Stomach (tissue), 9 donors: ENCODE measurements around the gene SUSD6. TPM values are rescaled to one million over a fixed set of nuclear protein-coding genes. Genes with fewer than 3 reads are reported as not detected.
"Not testable (repeated sequence)": the region's sequence is repeated elsewhere in the genome, so short reads cannot be mapped to it uniquely, and the experiment has no call there.

ENCODE experiments used
- DNase-seq, 2 donors: peaks; one replicate each; pipeline versions ENCODE4 v3.0.0 to v3.0.0-alpha.2; 2013 to 2019
- H3K27ac ChIP-seq, 5 donors: fragments of 200-600 bp in 4 of 5; sonication (generic) in 4 of 5; one replicate each; pipeline ENCODE4 v1.5.1; 2013 to 2019; ENCODE audit warnings: mild to moderate bottlenecking in 1 of 5, moderate library complexity in 1 of 5
- H3K27me3 ChIP-seq, 3 donors: fragments of 200-600 bp; sonication (generic); one replicate each; pipeline ENCODE4 v1.5.1; 2017 to 2019; ENCODE audit warnings: mixed run types in 1 of 3
- H3K36me3 ChIP-seq, 4 donors: fragments of 200-600 bp; sonication (generic); 1 replicate in 3 of 4; 2 replicates in 1 of 4; pipeline ENCODE4 v1.5.1; 2016 to 2019
- H3K4me1 ChIP-seq, 4 donors: fragments of 200-600 bp; sonication (generic); one replicate each; pipeline ENCODE4 v1.5.1; 2016 to 2019
- H3K4me3 ChIP-seq, 4 donors: fragments of 200-600 bp; sonication (generic) in 3 of 4; one replicate each; pipeline ENCODE4 v1.5.1; 2016 to 2019; ENCODE audit warnings: mild to moderate bottlenecking in 1 of 4
- H3K9me3 ChIP-seq, 4 donors: fragments of 200-600 bp; sonication (generic); one replicate each; pipeline ENCODE4 v1.5.1; 2016 to 2019
- EP300 ChIP-seq: sonication (generic); formaldehyde crosslinking; IDR thresholded peaks from one replicate; pipeline ENCODE4 v1.6.1; 2017; ENCODE audit warnings: antibody characterized with exemption
- POLR2A ChIP-seq, 4 donors: fragments of 450-650 bp; IDR thresholded peaks; one replicate each; pipeline ENCODE4 v1.6.1; 2016; ENCODE audit warnings: antibody characterized with exemption in 4 of 4, control low read depth in 2 of 4, mild to moderate bottlenecking in 1 of 4, moderate library complexity in 1 of 4
- POLR2AphosphoS5 ChIP-seq, 3 donors: sonication (generic); formaldehyde crosslinking; IDR thresholded peaks; one replicate each; pipeline ENCODE4 v1.6.1; 2016; ENCODE audit warnings: antibody characterized with exemption in 3 of 3
- WGBS, 5 donors: extraction: QIAGEN DNeasy Blood & Tissue Kit in 3 of 5; methylation state at CpG; one replicate each; pipeline versions ENCODE4 v1.1.5 to v1.1.7; 2013 to 2018; 5-methylcytosine and 5-hydroxymethylcytosine counted together
- intact Hi-C: fragments of 100-400 bp; cut with DNase I; formaldehyde crosslinking; loops from one replicate; pipeline ENCODE4 v1.15.1; 2023; ENCODE audit warnings: low total_unique reads
- polyA plus RNA-seq, 3 donors: library from polyadenylated mRNA; stranded (reverse); fragments of 200-250 nt; gene quantifications; one replicate each; pipeline ENCODE4 v1.2.3, GENCODE V29; 2013
- total RNA-seq, 5 donors: library from RNA; depleted of rRNA; stranded (reverse); fragments of >200 nt; gene quantifications; one replicate each; pipeline versions ENCODE4 v1.1.0 to v1.2.3, GENCODE V29; 2014 to 2016
- TF ChIP-seq, protein P1 (sequence below), 7 experiments: fragments of 450-650 bp in 4 of 7; fragments of 200-600 bp in 3 of 7; sonication (generic) in 3 of 7; IDR thresholded peaks; one replicate each; pipeline ENCODE4 v1.5.1; 2016 to 2019; ENCODE audit warnings: antibody characterized with exemption in 7 of 7, control low read depth in 2 of 7, mild to moderate bottlenecking in 1 of 7
- donor health status: healthy with polysubstance abuse.
- donor health status: Bipolar disorder and iron deficiency.
- donor health status: healthy.

The SUSD6 gene
- total and polyA plus RNA-seq, 8 donors, result 4.9 to 39.0 (median 24.7) TPM

DNA sequence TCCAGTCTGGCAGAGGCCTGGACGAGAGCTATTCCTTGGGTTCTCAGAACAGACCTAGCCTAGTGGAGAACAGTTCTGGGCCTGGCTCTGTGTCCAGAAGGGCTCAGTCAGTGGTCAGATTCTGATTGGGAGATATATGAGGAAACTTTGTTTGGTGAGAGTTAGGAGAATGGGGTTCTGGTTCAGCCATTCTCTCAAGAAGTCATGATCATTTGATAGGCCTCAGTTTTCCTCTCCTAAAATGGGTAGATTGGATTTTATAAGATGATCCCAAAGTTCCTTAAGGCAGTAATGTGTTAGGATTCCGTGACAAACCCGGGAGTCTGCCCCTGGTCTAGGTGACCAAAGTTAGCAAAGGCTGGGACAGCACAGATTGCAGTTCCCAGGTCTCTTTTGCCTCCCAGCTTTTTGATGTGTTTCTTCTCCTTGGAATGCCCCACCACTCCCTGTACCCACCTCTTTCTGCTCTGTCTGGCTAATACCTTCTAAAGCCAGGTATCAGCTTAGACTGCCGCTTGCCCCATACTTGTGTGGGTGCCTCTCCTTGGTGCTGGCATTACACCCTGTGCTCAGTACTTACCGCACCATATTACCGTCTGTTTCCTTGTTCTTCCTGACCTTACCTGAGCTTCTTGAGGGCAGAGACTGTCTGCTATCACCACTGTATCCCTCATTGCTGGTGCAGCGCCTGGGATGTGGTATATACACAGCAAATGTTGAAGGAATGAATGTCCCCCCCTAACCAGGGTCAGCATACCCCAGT, 25.5 kb downstream of the SUSD6 start:
- DNase-seq, result no peak
- Histone ChIP-seq H3K27me3 (no peaks in the 10 kb centered on the region), H3K4me1 (peaks cover 65 to 97% (median 78%) of the 10 kb centered on the region in 4 donors), H3K4me3 (no peak overlapping the region), H3K9me3 (peaks cover 0 to 5% (median 0%) of the 10 kb centered on the region in 4 donors), H3K27ac (peak overlapping the region; percentile 20 to 82 (median 66)), H3K36me3 (no peaks in the 10 kb centered on the region)
- no peak for TF ChIP-seq POLR2AphosphoS5 (IDR thresholded peaks at IDR 0.05)
- no peak for TF ChIP-seq EP300
- no peak for TF ChIP-seq POLR2A (IDR thresholded peaks at IDR 0.05)
- TF ChIP-seq, protein P1, sequence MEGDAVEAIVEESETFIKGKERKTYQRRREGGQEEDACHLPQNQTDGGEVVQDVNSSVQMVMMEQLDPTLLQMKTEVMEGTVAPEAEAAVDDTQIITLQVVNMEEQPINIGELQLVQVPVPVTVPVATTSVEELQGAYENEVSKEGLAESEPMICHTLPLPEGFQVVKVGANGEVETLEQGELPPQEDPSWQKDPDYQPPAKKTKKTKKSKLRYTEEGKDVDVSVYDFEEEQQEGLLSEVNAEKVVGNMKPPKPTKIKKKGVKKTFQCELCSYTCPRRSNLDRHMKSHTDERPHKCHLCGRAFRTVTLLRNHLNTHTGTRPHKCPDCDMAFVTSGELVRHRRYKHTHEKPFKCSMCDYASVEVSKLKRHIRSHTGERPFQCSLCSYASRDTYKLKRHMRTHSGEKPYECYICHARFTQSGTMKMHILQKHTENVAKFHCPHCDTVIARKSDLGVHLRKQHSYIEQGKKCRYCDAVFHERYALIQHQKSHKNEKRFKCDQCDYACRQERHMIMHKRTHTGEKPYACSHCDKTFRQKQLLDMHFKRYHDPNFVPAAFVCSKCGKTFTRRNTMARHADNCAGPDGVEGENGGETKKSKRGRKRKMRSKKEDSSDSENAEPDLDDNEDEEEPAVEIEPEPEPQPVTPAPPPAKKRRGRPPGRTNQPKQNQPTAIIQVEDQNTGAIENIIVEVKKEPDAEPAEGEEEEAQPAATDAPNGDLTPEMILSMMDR (IDR thresholded peaks at IDR 0.05), result no peak
- intact Hi-C loops, result no loop called here
- WGBS, 5 donors, result 65 to 79% (median 70%) methylated on average over 7 of the region's 7 CpGs

DNA sequence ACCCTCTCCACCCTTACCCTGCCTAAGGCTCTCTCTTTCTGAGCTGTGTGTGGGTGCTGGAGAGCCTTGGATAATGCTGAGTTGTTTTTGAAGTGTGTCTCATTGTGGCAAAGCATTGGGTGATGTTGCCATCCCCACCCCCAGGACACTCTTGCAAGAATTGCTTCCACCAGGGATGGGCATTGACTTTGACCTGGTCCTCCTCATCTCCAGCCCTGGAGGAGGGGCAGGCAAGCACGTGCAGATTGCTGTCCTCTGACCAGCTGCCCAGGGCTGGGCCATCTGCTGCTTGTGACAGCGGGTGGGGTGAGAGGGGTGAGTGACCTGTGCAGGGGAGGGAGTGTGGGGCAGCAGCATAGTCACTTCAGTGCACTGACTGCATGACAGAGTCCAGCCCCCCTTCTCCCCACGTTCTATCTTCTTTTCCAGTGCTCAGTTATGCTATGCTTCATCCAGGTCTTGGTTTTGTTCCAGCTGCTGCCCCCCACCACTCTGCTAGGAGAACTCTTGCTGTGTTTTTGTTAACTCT, 26.2 kb downstream of the SUSD6 start:
- peaks cover 62 to 97% (median 78%) of the 10 kb centered on the region in 4 donors for H3K4me1 ChIP-seq

DNA sequence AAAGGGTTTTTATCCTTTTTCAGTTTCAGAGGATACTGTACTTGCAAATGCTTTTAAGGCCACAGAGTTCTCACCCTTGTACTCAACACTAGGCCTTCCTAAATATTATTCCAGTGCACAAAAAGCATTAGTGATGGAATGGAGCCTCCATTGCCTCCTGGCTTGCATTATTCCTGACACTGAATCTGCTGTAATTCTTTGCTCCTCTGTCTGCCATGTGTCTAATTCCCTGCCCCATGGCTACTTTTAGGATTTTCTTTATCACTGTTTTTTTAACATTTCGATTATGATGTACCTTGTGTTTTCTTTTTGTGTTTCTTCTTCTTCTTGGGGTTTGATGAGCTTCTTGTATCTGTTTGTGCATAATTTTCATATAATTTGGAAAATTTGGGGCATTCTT, 29.5 kb downstream of the SUSD6 start:
- intact Hi-C loops, result no loop called here
- no peak for DNase-seq
- Histone ChIP-seq H3K36me3 (peaks cover 0 to 4% (median 0%) of the 10 kb centered on the region in 4 donors), H3K27ac (no peak overlapping the region), H3K4me1 (peaks cover 55 to 97% (median 73%) of the 10 kb centered on the region in 4 donors), H3K4me3 (no peak overlapping the region), H3K9me3 (peaks cover 0 to 5% (median 0%) of the 10 kb centered on the region in 4 donors), H3K27me3 (no peaks in the 10 kb centered on the region)
- TF ChIP-seq POLR2A (IDR thresholded peaks at IDR 0.05), result no peak
- TF ChIP-seq POLR2AphosphoS5 (IDR thresholded peaks at IDR 0.05), result no peak
- no peak for TF ChIP-seq EP300
- TF ChIP-seq, protein P1 (IDR thresholded peaks at IDR 0.05), result no peak
- 90 to 98% (median 94%) methylated on average over 1 of the region's 1 CpG for WGBS, 5 donors

More for the DNA sequence above, 26.2 kb downstream of the SUSD6 start:
- DNase-seq, result peak in 1 of 2 donors; percentile 51
- WGBS, 5 donors, result 15 to 28% (median 17%) methylated on average over 3 of the region's 3 CpGs
- peaks cover 0 to 4% (median 0%) of the 10 kb centered on the region in 4 donors for H3K36me3 ChIP-seq
- H3K4me3 ChIP-seq, result no peak overlapping the region
- TF ChIP-seq POLR2AphosphoS5 (IDR thresholded peaks at IDR 0.05) (no peak), POLR2A (IDR thresholded peaks at IDR 0.05) (no peak), EP300 (no peak)
- TF ChIP-seq, protein P1 (IDR thresholded peaks at IDR 0.05), result no peak
- intact Hi-C loops, result no loop called here
- peaks cover 0 to 5% (median 0%) of the 10 kb centered on the region in 4 donors for H3K9me3 ChIP-seq
- H3K27ac ChIP-seq, result peak overlapping the region; percentile 2 to 82 (median 66)
- no peaks in the 10 kb centered on the region for H3K27me3 ChIP-seq

DNA sequence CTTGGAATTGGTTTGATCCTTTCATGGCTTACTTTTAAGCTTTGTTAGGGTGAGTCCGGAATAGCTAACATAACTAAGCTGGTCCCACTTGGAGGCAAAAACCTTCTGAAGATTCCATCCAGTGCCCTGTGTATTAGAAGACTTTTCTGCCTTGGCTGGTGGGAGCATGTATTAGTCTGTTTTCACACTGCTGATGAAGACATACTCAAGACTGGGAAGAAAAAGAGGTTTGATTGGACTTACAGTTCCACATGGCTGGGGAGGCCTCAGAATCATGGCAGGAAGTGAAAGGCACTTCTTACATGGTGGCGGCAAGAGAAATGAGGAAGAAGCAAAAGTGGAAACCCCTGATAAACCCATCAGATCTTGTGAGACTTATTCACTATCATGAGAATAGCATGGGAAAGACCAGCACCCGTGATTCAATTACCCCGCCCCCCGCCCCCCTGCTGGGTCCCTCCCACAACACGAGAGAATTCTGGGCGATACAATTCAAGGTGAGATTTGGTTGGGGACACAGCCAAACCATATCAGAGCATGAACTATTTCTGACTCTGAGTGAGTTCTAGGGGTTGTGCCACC, 30.9 kb downstream of the SUSD6 start:
- DNase-seq, H3K36me3 ChIP-seq, H3K4me3 ChIP-seq, H3K9me3 ChIP-seq, H3K27me3 ChIP-seq, intact Hi-C loops: not testable (repeated sequence)
- Histone ChIP-seq H3K27ac (peak overlapping the region; percentile 50 to 86 (median 74)), H3K4me1 (peaks cover 43 to 97% (median 69%) of the 10 kb centered on the region in 4 donors)
- WGBS, 5 donors, result 48 to 79% (median 71%) methylated on average over 7 of the region's 7 CpGs
